Measurements from ENCODE around the gene GULP1. TPM values are rescaled to one million over a fixed set of nuclear protein-coding genes. Genes with fewer than 3 reads are reported as not detected.
A peak's percentile ranks its signal among the peaks of the same experiment; 100 is the strongest.

The GULP1 gene
- total and polyA plus RNA-seq, 9 donors, result 15.0 to 32.8 (median 21.8) TPM

DNA sequence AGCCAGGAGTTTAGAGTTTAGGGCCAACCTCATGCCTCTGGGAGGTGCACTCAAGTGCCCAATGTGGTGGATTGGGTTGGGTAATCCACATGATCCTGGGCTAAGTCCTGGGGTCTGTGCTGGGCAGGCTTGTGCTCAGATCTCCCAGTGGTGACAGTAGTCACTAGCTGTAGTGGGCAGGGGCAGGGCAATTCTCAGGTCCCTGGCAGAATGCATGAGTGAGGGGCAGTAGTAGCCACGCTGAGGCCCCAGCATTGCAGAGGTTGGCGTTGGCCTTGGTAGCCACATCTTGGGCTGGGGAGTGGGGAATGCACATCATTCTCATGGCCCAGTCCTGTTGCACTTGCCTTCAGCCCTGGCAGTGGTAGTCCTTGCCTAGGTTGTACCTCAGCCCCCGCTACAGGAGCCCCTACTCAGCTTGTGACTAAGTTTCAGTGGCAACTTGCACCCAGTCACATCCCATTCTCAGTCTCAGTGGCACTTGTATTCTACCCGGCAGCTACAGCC, 269.9 kb downstream of the GULP1 start:
- Histone ChIP-seq H3K27me3 (ENCODE audit: control insufficient read depth, insufficient read depth, low read length) (no peaks in the 10 kb centered on the region), H3K27ac (ENCODE audit: low read length) (no peak overlapping the region), H3K9me3 (replicated peaks; ENCODE audit: control insufficient read depth, low read depth, low read length) (peaks cover 9% of the 10 kb centered on the region), H3K36me3 (ENCODE audit: control insufficient read depth, insufficient read depth, low read length) (no peaks in the 10 kb centered on the region), H3K4me3 (ENCODE audit: low read length) (no peak overlapping the region), H3K4me1 (ENCODE audit: control insufficient read depth, insufficient read depth, low read length) (no peaks in the 10 kb centered on the region)
- WGBS (ENCODE audit: insufficient coverage), result 98% methylated on average over 4 of the region's 4 CpGs
- no peak for DNase-seq

DNA sequence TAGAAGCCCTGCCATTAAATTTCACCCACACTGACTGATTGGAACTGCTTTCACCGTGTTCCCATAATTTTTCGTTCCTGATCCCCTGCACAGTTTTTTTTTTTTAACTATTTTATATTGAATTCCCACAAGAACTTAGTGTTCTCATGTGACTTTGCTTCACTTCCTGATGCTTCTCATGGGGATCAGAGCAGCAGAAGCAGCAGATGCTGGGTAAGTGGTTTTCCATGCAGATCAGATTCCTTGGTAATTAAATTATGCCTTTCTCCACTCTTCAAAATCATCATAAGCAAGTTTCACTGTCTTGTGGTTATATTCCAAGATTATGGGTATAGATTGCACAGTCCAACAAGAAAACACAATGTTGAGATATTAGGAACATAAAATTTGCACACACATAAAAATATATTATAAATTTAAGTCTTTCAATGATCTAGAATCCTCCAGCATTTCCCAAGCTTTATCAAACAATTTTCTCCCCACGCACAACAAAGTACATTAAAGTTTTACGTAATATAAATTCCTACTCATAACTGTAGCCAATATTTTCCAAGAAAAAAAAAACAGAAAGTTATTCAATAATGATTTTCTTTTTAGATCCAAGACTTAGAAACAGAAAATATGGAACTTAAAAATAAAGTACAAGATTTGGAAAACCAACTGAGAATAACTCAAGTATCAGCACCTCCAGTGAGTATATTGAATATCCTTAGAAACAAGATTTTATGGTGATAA, 277.9 kb downstream of the GULP1 start:
- H3K9me3 ChIP-seq (replicated peaks; ENCODE audit: control insufficient read depth, low read depth, low read length), result no peaks in the 10 kb centered on the region
- WGBS (ENCODE audit: insufficient coverage), result no CpG with 5 or more reads among the region's 4 CpGs
- no peaks in the 10 kb centered on the region for H3K27me3 ChIP-seq (ENCODE audit: control insufficient read depth, insufficient read depth, low read length)
- H3K4me3 ChIP-seq (ENCODE audit: low read length), result no peak overlapping the region
- H3K4me1 ChIP-seq (ENCODE audit: control insufficient read depth, insufficient read depth, low read length), result no peaks in the 10 kb centered on the region
- peaks cover 2% of the 10 kb centered on the region for H3K36me3 ChIP-seq (ENCODE audit: control insufficient read depth, insufficient read depth, low read length)
- peak overlapping the region; percentile 58 for H3K27ac ChIP-seq (ENCODE audit: low read length)
- peak; percentile 65 for DNase-seq

DNA sequence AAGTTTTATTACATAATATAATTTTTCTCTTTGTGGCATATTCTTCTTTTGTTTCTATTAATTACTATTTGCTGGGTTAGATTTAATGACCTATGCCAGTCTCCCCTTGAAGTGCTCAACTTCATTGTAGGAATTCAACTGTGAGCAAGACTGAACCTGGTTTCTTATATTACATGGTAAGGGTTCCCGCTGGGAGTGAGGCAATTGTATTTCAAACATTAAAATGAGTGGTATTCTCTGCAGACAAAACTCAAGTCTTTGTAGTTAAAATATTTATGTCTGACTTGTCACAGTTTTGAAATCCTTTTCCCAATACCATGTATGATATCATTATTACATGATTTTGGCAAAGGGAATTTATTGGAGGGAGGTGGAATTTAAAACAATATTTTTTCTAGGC, 278.7 kb downstream of the GULP1 start:
- no peaks in the 10 kb centered on the region for H3K27me3 ChIP-seq (ENCODE audit: control insufficient read depth, insufficient read depth, low read length)
- peak overlapping the region; percentile 38 for H3K27ac ChIP-seq (ENCODE audit: low read length)
- H3K36me3 ChIP-seq (ENCODE audit: control insufficient read depth, insufficient read depth, low read length), result peaks cover 2% of the 10 kb centered on the region
- WGBS (ENCODE audit: insufficient coverage), result no CpG with 5 or more reads among the region's 1 CpG
- H3K9me3 ChIP-seq (replicated peaks; ENCODE audit: control insufficient read depth, low read depth, low read length), result no peaks in the 10 kb centered on the region
- H3K4me3 ChIP-seq (ENCODE audit: low read length), result no peak overlapping the region
- no peaks in the 10 kb centered on the region for H3K4me1 ChIP-seq (ENCODE audit: control insufficient read depth, insufficient read depth, low read length)
- peak; percentile 61 for DNase-seq

DNA sequence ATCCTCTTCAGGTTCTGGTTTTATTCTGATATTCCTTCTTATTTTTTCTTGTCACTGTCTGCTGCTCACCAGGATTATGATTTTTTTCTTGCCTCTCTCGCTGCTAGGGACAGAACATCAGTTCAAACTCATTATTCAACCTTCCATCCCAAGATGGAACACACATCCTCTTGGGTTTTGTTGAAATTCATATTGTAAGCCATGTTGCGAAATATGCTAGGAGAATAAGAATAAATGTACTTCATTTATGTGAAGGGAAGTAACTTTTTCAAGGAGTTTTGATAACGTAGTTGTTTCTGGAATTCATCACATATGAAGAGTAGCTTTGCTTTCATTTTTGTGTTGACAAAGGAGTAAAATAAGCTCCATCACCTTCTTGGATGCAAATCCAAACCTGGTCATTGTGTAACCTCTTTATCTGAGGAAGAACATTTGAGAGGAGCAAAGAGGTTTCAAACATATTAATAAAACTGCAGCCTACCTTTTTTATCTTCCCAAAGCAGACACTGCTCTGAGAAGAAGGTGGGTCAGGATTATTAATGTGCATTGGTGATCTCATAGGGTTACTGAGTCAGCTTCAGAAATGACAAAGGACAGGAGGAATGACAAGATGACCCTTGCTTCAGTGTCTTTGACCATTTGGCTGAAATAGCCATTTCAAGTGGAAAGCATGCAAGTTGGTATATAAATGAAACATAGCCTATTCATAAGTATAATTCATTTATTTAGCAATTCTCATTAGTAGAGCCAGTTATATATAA, 280.0 kb downstream of the GULP1 start:
- no peaks in the 10 kb centered on the region for H3K4me1 ChIP-seq (ENCODE audit: control insufficient read depth, insufficient read depth, low read length)
- DNase-seq, result no peak
- H3K27ac ChIP-seq (ENCODE audit: low read length), result no peak overlapping the region
- no peak overlapping the region for H3K4me3 ChIP-seq (ENCODE audit: low read length)
- H3K36me3 ChIP-seq (ENCODE audit: control insufficient read depth, insufficient read depth, low read length), result peaks cover 2% of the 10 kb centered on the region
- no peaks in the 10 kb centered on the region for H3K9me3 ChIP-seq (replicated peaks; ENCODE audit: control insufficient read depth, low read depth, low read length)
- no peaks in the 10 kb centered on the region for H3K27me3 ChIP-seq (ENCODE audit: control insufficient read depth, insufficient read depth, low read length)
- no CpG with 5 or more reads among the region's 3 CpGs for WGBS (ENCODE audit: insufficient coverage)

DNA sequence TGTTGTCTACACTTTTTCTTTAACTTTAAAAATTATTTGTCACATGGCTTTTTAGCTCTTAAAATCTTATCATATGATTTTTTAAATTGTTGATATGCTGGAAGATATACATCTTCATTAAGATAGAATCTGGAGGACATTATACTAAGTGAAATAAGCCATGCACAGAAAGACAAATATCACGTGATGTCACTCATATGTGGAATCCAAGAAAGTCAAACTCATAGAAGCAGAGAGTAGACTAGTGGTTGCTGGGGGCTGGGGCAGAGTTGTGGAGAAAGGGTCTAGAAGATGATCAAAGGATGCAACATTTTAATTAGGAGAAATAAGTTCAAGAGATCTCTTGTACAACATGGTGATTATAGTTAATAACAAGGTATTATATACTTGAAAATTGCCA, 280.9 kb downstream of the GULP1 start:
- H3K27ac ChIP-seq (ENCODE audit: low read length), result no peak overlapping the region
- H3K4me1 ChIP-seq (ENCODE audit: control insufficient read depth, insufficient read depth, low read length), result no peaks in the 10 kb centered on the region
- no peaks in the 10 kb centered on the region for H3K9me3 ChIP-seq (replicated peaks; ENCODE audit: control insufficient read depth, low read depth, low read length)
- H3K4me3 ChIP-seq (ENCODE audit: low read length), result no peak overlapping the region
- DNase-seq, result no peak
- peaks cover 2% of the 10 kb centered on the region for H3K36me3 ChIP-seq (ENCODE audit: control insufficient read depth, insufficient read depth, low read length)
- H3K27me3 ChIP-seq (ENCODE audit: control insufficient read depth, insufficient read depth, low read length), result no peaks in the 10 kb centered on the region
- 83% methylated on average over 1 of the region's 1 CpG for WGBS (ENCODE audit: insufficient coverage)

DNA sequence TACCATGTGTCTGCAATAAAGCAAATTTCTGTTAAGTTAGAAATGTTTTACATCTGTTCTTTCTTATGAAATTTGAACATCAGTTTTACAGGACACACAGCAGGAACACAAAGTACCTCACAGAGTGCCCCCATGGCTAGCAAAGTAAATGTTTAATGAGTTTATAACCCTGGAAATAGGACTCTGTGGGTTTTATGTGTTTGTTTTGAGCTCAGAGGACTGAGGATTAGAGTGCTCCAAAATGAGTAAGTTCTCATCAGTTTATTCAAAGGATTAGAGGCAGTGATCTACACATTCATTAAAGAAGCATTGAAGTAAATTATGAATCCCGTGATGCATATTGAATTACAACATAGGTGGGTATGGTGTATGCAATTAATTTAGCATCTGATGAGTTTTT, 281.8 kb downstream of the GULP1 start:
- Histone ChIP-seq H3K4me3 (ENCODE audit: low read length) (no peak overlapping the region), H3K27ac (ENCODE audit: low read length) (no peak overlapping the region)

DNA sequence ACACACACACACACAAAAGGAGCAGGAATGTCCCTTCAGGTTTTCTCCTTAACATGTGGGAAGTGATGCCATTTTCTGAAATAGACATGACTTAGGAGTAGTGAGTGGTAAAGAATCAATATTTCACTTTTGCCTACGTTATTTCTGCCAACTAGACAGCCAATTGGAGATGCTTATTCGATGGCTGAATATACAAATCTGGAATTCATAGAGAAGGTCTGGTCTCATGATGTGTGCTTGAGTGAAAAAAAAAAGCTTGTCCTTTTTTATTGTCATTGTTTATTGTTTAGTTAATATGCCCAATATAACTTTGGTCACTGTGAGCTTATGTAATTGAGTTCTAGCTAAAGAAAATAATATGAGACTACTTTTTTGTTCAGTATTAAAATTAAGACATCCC, 284.3 kb downstream of the GULP1 start:
- WGBS (ENCODE audit: insufficient coverage), result no CpG with 5 or more reads among the region's 2 CpGs
- Histone ChIP-seq H3K9me3 (replicated peaks; ENCODE audit: control insufficient read depth, low read depth, low read length) (no peaks in the 10 kb centered on the region), H3K27ac (ENCODE audit: low read length) (no peak overlapping the region), H3K4me1 (ENCODE audit: control insufficient read depth, insufficient read depth, low read length) (no peaks in the 10 kb centered on the region), H3K36me3 (ENCODE audit: control insufficient read depth, insufficient read depth, low read length) (no peaks in the 10 kb centered on the region), H3K4me3 (ENCODE audit: low read length) (no peak overlapping the region), H3K27me3 (ENCODE audit: control insufficient read depth, insufficient read depth, low read length) (no peaks in the 10 kb centered on the region)
- DNase-seq, result no peak

More for the DNA sequence above, 281.8 kb downstream of the GULP1 start:
- WGBS (ENCODE audit: insufficient coverage), result no CpG with 5 or more reads among the region's 1 CpG
- no peaks in the 10 kb centered on the region for H3K4me1 ChIP-seq (ENCODE audit: control insufficient read depth, insufficient read depth, low read length)
- DNase-seq, result no peak
- H3K36me3 ChIP-seq (ENCODE audit: control insufficient read depth, insufficient read depth, low read length), result peaks cover 2% of the 10 kb centered on the region
- H3K9me3 ChIP-seq (replicated peaks; ENCODE audit: control insufficient read depth, low read depth, low read length), result no peaks in the 10 kb centered on the region
- no peaks in the 10 kb centered on the region for H3K27me3 ChIP-seq (ENCODE audit: control insufficient read depth, insufficient read depth, low read length)

DNA sequence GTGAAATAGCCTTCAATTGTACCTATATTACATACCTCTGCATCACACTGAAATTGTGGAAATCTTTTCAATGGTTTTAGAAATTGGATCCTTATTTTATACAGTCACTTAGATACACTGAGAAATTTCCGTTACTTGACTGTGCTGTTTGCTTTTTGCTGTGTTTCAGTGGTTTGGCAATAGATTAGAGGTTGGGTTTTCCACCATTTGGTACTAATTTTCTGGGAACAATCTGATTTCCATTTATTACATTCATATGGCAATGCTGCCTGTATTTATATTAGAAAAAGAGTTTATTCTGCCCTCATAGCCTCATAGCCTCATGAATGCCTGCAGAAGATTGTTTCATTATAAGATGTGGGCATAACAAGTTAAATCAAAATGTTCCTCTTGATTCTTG, 285.0 kb downstream of the GULP1 start:
- no CpG with 5 or more reads among the region's 1 CpG for WGBS (ENCODE audit: insufficient coverage)
- no peak overlapping the region for H3K4me3 ChIP-seq (ENCODE audit: low read length)
- no peaks in the 10 kb centered on the region for H3K4me1 ChIP-seq (ENCODE audit: control insufficient read depth, insufficient read depth, low read length)
- no peaks in the 10 kb centered on the region for H3K27me3 ChIP-seq (ENCODE audit: control insufficient read depth, insufficient read depth, low read length)
- DNase-seq, result peak; percentile 63
- no peaks in the 10 kb centered on the region for H3K9me3 ChIP-seq (replicated peaks; ENCODE audit: control insufficient read depth, low read depth, low read length)
- H3K36me3 ChIP-seq (ENCODE audit: control insufficient read depth, insufficient read depth, low read length), result no peaks in the 10 kb centered on the region
- no peak overlapping the region for H3K27ac ChIP-seq (ENCODE audit: low read length)

DNA sequence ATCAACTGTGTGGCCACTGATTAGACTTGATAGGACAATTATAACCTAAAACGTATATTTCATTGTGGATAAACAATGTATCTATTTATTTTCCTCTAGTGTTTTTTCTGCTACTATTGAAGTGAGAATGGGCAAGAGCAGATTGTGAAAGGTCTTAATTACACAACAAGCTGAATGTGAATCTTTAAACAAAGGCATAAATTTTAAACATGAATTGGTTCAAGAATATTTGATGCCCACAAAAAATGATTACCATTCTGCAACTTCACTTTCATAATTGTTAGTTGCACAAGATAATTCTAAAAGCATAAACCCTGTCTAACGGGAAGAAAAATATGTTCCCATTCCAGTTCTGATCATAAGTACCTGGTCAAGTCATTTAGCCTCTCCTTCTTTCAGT, 285.6 kb downstream of the GULP1 start:
- Histone ChIP-seq H3K4me1 (ENCODE audit: control insufficient read depth, insufficient read depth, low read length) (no peaks in the 10 kb centered on the region), H3K4me3 (ENCODE audit: low read length) (no peak overlapping the region), H3K27ac (ENCODE audit: low read length) (no peak overlapping the region), H3K9me3 (replicated peaks; ENCODE audit: control insufficient read depth, low read depth, low read length) (no peaks in the 10 kb centered on the region), H3K27me3 (ENCODE audit: control insufficient read depth, insufficient read depth, low read length) (no peaks in the 10 kb centered on the region), H3K36me3 (ENCODE audit: control insufficient read depth, insufficient read depth, low read length) (no peaks in the 10 kb centered on the region)
- DNase-seq, result no peak
- no CpG with 5 or more reads among the region's 2 CpGs for WGBS (ENCODE audit: insufficient coverage)

DNA sequence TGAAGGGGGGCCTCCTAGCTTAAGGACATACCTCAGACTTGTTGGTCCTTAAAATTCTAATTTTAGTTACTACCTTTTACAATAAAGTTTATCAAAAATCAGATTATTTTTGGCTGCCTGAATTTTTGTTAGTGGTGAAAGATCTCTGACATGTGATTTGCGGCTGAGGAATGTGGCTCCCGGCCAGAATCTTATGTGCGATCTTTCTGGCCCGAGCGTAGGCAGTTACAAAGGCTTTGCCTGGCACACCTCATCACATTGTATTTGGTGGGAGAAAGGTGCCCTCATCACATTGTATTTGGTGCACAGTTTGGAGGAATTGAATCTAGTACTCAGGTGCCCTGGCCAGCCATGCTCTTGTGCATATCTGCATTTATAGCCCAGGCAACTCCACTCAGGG, 289.1 kb downstream of the GULP1 start:
- Histone ChIP-seq H3K27me3 (ENCODE audit: control insufficient read depth, insufficient read depth, low read length) (no peaks in the 10 kb centered on the region), H3K4me1 (ENCODE audit: control insufficient read depth, insufficient read depth, low read length) (no peaks in the 10 kb centered on the region), H3K4me3 (ENCODE audit: low read length) (no peak overlapping the region), H3K36me3 (ENCODE audit: control insufficient read depth, insufficient read depth, low read length) (no peaks in the 10 kb centered on the region), H3K27ac (ENCODE audit: low read length) (no peak overlapping the region), H3K9me3 (replicated peaks; ENCODE audit: control insufficient read depth, low read depth, low read length) (no peaks in the 10 kb centered on the region)
- DNase-seq, result no peak
- WGBS (ENCODE audit: insufficient coverage), result 90% methylated on average over 2 of the region's 5 CpGs

Measured in muscle of leg (tissue), 11 donors.